ENCODE data around the gene LAMA4. TPM values are rescaled to one million over a fixed set of nuclear protein-coding genes. Genes with fewer than 3 reads are reported as not detected.

Gene LAMA4
- total RNA-seq, 1 experiment from 2014 or later = 58.3 TPM

- H3F3A ChIP-seq (ENCODE audit: insufficient read depth, low read depth) = peaks cover 6% of the 10 kb centered on the region; the same call in 1 of the 2 replicates
- H3K4me3 ChIP-seq = no peak overlapping the region
- CTCF ChIA-PET = no interaction called here
- no peaks in the 10 kb centered on the region for H4K20me1 ChIP-seq (ENCODE audit: insufficient read depth)
- no TSS peak for BruUV-seq (replicated peaks)
- 0 out of 2 replicates have a peak overlapping the region, but pooled peaks have one; percentile 0 for H3K27ac ChIP-seq
- intact Hi-C loops (cut with micrococcal nuclease; ENCODE audit: unreplicated experiment) = no loop called here
- POLR2A ChIA-PET (ENCODE audit: unreplicated experiment) = no interaction called here
- no peak for TF ChIP-seq CTCF (conservative IDR thresholded peaks at IDR 0.05)
- no peak for TF ChIP-seq EZH2 (IDR thresholded peaks at IDR 0.05; ENCODE audit: low read depth)
- H3K27me3 ChIP-seq (ENCODE audit: insufficient read depth, low read depth) = no peaks in the 10 kb centered on the region
- peaks cover 16% of the 10 kb centered on the region for H3K79me2 ChIP-seq (ENCODE audit: low read depth)
- peaks cover 89% of the 10 kb centered on the region for H3K36me3 ChIP-seq (ENCODE audit: low read depth)
- no peaks in the 10 kb centered on the region for H3K4me1 ChIP-seq (replicated peaks; ENCODE audit: insufficient read depth)
- no peak overlapping the region for H3K4me2 ChIP-seq
- no peak overlapping the region for H2AFZ ChIP-seq
- H3K9me3 ChIP-seq (ENCODE audit: insufficient read depth, low read depth) = no peaks in the 10 kb centered on the region
- peak in 1 of 2 experiments; percentile 3 for DNase-seq
- no peaks in the 10 kb centered on the region for H3K9me2 ChIP-seq (ENCODE audit: insufficient read depth)
Observed at GRCh38 chr6:112193535-112194051, 60.8 kb downstream of the LAMA4 start.

GRCh38 chr6:112193117-112193516 lies 61.2 kb downstream of the LAMA4 start:
- H3K4me2 ChIP-seq = no peak overlapping the region
- TF ChIP-seq CTCF (conservative IDR thresholded peaks at IDR 0.05) (no peak), EZH2 (IDR thresholded peaks at IDR 0.05; ENCODE audit: low read depth) (no peak)
- no peaks in the 10 kb centered on the region for H3K4me1 ChIP-seq (replicated peaks; ENCODE audit: insufficient read depth)
- H2AFZ ChIP-seq = no peak overlapping the region
- H3K79me2 ChIP-seq (ENCODE audit: low read depth) = peaks cover 12% of the 10 kb centered on the region
- H3K9me3 ChIP-seq (ENCODE audit: insufficient read depth, low read depth) = no peaks in the 10 kb centered on the region
- H3K27ac ChIP-seq = no peak overlapping the region
- CTCF ChIA-PET = no interaction called here
- BruUV-seq (replicated peaks) = no TSS peak
- H3F3A ChIP-seq (ENCODE audit: insufficient read depth, low read depth) = peaks cover 8% of the 10 kb centered on the region; the same call in 1 of the 2 replicates
- peaks cover 89% of the 10 kb centered on the region for H3K36me3 ChIP-seq (ENCODE audit: low read depth)
- peak in 1 of 2 experiments; percentile 23 for DNase-seq
- H3K4me3 ChIP-seq = no peak overlapping the region
- H3K27me3 ChIP-seq (ENCODE audit: insufficient read depth, low read depth) = no peaks in the 10 kb centered on the region
- H4K20me1 ChIP-seq (ENCODE audit: insufficient read depth) = no peaks in the 10 kb centered on the region
- intact Hi-C loops (cut with micrococcal nuclease; ENCODE audit: unreplicated experiment) = no loop called here
- POLR2A ChIA-PET (ENCODE audit: unreplicated experiment) = no interaction called here
- H3K9me2 ChIP-seq (ENCODE audit: insufficient read depth) = no peaks in the 10 kb centered on the region

- no peaks in the 10 kb centered on the region for H3K4me1 ChIP-seq (replicated peaks; ENCODE audit: insufficient read depth)
- H4K20me1 ChIP-seq (ENCODE audit: insufficient read depth) = no peaks in the 10 kb centered on the region
- no peak overlapping the region for H3K4me3 ChIP-seq
- no peak overlapping the region for H2AFZ ChIP-seq
- H3K27me3 ChIP-seq (ENCODE audit: insufficient read depth, low read depth) = no peaks in the 10 kb centered on the region
- no peak for TF ChIP-seq EZH2 (IDR thresholded peaks at IDR 0.05; ENCODE audit: low read depth)
- no peak for TF ChIP-seq CTCF (conservative IDR thresholded peaks at IDR 0.05)
- no peaks in the 10 kb centered on the region for H3K9me2 ChIP-seq (ENCODE audit: insufficient read depth)
- BruUV-seq (replicated peaks) = no TSS peak
- H3K79me2 ChIP-seq (ENCODE audit: low read depth) = no peaks in the 10 kb centered on the region
- DNase-seq = peak in 1 of 2 experiments; percentile 15
- ChIA-PET CTCF (no interaction called here), POLR2A (ENCODE audit: unreplicated experiment) (no interaction called here)
- peaks cover 88% of the 10 kb centered on the region for H3K36me3 ChIP-seq (ENCODE audit: low read depth)
- peaks cover 8% of the 10 kb centered on the region; the same call in 1 of the 2 replicates for H3F3A ChIP-seq (ENCODE audit: insufficient read depth, low read depth)
- intact Hi-C loops (cut with micrococcal nuclease; ENCODE audit: unreplicated experiment) = no loop called here
- H3K27ac ChIP-seq = no peak overlapping the region
- H3K9me3 ChIP-seq (ENCODE audit: insufficient read depth, low read depth) = no peaks in the 10 kb centered on the region
- H3K4me2 ChIP-seq = no peak overlapping the region
Observed at GRCh38 chr6:112191509-112192020, 62.8 kb downstream of the LAMA4 start.

Data from PC-9 (cell line).